SH-SY5Y (cell line): ENCODE results near the gene CTDNEP1.

Experiments
- GATA2 ChIP-seq: IDR thresholded peaks from 2 replicates; pipeline ENCODE4 v1.6.1; 2011; ENCODE audit warnings: mild to moderate bottlenecking, low read depth, low read length
- GATA3 ChIP-seq: IDR thresholded peaks from 2 replicates; pipeline ENCODE4 v1.6.1; 2011; ENCODE audit warnings: low read depth, mild to moderate bottlenecking, low read length, moderate library complexity

GRCh38 chr17:7243453-7243729 lies 8.1 kb downstream of the CTDNEP1 start:
- TF ChIP-seq GATA2, result no peak
- TF ChIP-seq GATA3, result no peak
